GM13977 (cell line): ENCODE data around the gene KNTC1.

Source experiments
- DNase-seq: peaks from one replicate; pipeline ENCODE4 v3.0.0; 2012; ENCODE audit warnings: low spot score
- in situ Hi-C: fragments of 300-500 bp; cut with MboI; formaldehyde crosslinking; loops from one replicate; pipeline ENCODE4 v1.12.0; 2022; ENCODE audit warnings: low sequenced_read_pairs, low pct_unique_long_range_greater_than_20kb, mixed read lengths, inconsistent platforms; ENCODE audit not compliant: unreplicated experiment
- TF ChIP-seq, protein P1 (sequence below): IDR thresholded peaks from 2 replicates; pipeline ENCODE4 v1.5.1; 2012; ENCODE audit warnings: mild to moderate bottlenecking, control low read depth; ENCODE audit not compliant: insufficient read depth; ENCODE audit errors: extremely low read depth, missing control alignments

The KNTC1 gene

DNA sequence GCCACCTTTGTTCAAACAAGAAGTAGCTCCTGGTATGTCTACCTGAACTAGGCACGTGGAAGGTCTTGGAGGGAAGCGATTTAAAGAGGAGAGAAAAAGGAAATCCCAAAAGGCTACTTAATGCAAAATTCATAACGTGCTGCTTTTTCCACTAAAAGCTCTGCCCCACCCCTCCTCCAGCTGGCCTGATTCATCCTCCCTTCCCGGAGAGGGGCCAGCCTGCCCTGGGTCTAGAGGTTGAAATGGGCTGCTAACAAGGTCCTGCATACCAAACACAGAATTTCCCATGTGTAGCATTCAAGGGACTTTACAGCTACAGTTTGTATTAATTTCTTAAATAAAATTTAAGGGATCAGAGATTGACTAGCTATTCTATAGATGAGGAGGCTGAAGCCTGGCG, 83.2 kb downstream of the KNTC1 start:
- TF ChIP-seq, protein P1, sequence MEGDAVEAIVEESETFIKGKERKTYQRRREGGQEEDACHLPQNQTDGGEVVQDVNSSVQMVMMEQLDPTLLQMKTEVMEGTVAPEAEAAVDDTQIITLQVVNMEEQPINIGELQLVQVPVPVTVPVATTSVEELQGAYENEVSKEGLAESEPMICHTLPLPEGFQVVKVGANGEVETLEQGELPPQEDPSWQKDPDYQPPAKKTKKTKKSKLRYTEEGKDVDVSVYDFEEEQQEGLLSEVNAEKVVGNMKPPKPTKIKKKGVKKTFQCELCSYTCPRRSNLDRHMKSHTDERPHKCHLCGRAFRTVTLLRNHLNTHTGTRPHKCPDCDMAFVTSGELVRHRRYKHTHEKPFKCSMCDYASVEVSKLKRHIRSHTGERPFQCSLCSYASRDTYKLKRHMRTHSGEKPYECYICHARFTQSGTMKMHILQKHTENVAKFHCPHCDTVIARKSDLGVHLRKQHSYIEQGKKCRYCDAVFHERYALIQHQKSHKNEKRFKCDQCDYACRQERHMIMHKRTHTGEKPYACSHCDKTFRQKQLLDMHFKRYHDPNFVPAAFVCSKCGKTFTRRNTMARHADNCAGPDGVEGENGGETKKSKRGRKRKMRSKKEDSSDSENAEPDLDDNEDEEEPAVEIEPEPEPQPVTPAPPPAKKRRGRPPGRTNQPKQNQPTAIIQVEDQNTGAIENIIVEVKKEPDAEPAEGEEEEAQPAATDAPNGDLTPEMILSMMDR, result no peak
- in situ Hi-C loops, result no loop called here
- DNase-seq, result no peak

DNA sequence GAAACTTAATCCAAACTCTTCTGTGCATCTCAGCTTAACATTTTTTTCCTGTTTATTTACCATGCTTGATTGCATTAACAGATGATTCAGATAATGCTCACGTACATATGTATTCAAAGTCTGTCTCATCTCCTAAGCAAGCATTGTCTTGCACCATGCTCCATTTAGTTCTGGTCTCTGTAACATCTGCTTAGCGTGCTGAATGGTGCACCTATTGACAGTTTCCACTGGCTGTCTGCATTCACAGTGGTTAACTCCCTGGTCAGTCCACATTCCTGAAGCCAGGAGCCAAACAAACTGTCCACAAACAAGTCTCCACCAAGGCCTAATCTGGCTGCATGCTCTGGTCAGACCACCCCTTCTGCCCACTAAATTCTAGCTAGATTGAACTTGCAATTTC, 83.9 kb downstream of the KNTC1 start:
- TF ChIP-seq, protein P1, result no peak
- in situ Hi-C loops, result no loop called here
- no peak for DNase-seq

DNA sequence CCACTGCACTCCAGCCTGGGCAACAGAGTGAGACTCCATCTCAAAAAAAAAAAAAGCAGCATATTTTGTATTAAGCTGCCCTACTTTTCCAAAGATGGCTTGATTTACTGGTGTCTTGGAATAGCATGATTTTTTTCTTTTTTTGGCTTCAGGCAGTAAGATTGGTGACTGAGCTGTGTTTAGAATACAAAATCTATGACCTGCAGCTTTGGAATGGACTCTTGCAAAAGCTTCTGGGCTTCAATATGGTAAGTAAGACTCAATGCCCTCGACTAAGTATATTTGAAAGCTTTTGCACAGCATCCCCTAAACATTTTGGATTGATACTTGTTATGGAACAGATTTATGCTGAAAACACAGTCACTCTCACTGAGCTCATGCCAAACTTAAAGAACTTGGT, 87.8 kb downstream of the KNTC1 start:
- in situ Hi-C loops, result no loop called here
- DNase-seq, result no peak
- TF ChIP-seq, protein P1, result no peak

DNA sequence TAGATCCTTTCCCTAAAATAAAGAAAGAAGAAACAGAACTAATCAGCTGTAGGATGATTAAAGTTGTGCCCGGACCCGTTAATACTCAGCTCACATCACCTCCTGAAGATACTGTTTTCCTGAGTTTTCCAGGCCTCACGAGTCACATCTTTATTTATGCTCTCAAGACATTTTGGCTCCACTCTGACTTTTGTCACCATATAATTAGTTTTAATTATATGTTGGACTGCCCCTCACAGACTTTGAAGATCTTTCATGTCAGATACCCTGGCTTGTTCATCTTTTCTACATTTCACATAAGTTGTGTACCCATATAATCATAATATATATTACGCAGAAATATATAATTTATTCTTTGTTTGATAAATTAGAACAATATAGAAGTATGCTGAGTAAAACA, 88.7 kb downstream of the KNTC1 start:
- no peak for DNase-seq
- TF ChIP-seq, protein P1, result no peak
- in situ Hi-C loops, result no loop called here

DNA sequence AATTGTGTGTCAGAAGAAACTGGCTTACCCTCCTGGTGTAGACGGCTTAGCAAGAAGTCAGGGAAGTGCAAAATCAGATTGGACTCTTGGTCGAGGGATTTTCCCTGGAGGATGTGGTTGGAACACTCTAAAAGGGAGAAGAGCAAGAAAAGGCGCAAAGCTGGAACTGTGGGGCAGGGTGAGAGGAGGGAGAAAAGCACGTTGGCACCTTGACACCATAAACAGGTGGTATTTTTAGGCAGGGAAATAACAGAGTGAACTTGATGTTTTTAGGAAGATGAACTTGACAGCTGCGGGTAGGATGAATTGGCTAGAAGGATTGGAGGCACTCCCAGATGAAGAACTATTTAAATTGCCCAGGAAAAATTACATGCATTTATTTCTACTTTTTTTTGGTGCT, 108.4 kb downstream of the KNTC1 start:
- no peak for DNase-seq
- TF ChIP-seq, protein P1, result no peak
- in situ Hi-C loops, result loop anchor here (10.0 to 25.0 kb wide), 2 partner anchors 119 to 327 kb away; partner anchors contain the start of genes ABCB9 and DENR

DNA sequence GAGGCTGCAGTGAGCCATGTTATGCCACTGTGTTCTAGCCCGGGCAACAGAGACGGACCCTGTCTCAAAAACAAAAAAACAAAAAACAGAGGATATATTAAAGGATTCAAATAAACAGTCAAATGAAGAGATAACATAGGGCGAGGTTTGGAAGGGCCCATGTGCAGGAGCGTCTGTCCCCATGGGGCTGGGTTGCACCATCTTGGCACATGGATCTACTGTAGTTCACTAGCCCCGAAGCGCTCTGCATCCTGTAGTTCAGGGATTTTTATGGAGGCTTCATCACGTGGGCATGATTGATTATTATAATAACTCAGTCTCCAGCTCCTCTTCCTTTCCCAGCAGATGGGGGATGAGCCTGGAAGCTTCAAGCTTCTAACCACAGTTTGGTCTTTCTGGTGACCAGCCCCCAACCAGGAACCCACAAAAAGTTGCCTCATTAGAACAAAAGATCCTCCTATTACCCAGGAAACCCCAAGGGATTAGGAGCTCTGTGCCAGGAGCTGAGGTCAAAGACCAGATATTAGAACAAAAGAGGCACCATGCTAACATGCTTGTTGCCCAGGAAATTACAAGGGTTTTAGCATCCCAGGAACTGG, 116.3 kb downstream of the KNTC1 start:
- in situ Hi-C loops, result loop anchor here (25.0 kb wide), 1 partner anchor 319 kb away; the partner anchor contains the start of gene ABCB9
- no peak for DNase-seq
- TF ChIP-seq, protein P1, result no peak
